Kidney epithelial cell (primary cell): Measurements from ENCODE around the gene HTR1D. TPM values are rescaled to one million over a fixed set of nuclear protein-coding genes. Genes with fewer than 3 reads are reported as not detected.
"Not testable (repeated sequence)": the region's sequence is repeated elsewhere in the genome, so short reads cannot be mapped to it uniquely, and the experiment has no call there.

Source experiments
- DNase-seq: peaks from one replicate; pipeline ENCODE4 v3.0.0-alpha.2; 2010; ENCODE audit warnings: low read depth
- H3K27me3 ChIP-seq: 2 replicates; pipeline ENCODE4 v1.6.0; 2011; ENCODE audit warnings: low read length; ENCODE audit not compliant: control insufficient read depth, insufficient read depth
- H3K36me3 ChIP-seq: 2 replicates; pipeline ENCODE4 v1.5.1; 2011; ENCODE audit warnings: low read length; ENCODE audit not compliant: control insufficient read depth, insufficient read depth
- H3K4me3 ChIP-seq: 2 replicates; pipeline ENCODE4 v1.5.1; 2011; ENCODE audit warnings: low read depth, mild to moderate bottlenecking, control low read depth, low read length
- total RNA-seq: library from RNA; depleted of rRNA; stranded (reverse); fragments of >200 nt; gene quantifications from 2 replicates; pipeline ENCODE4 v1.2.3, GENCODE V29; 2015
- TF ChIP-seq, protein P1 (sequence below): IDR thresholded peaks from 2 replicates; pipeline ENCODE4 v1.5.1; 2011; ENCODE audit warnings: mild to moderate bottlenecking, moderate library complexity, low read length, control low read depth, inconsistent platforms; ENCODE audit not compliant: insufficient read depth, poor library complexity, severe bottlenecking

Gene HTR1D
- total RNA-seq, 1 donor from 2014 or later: 1.6 TPM

- TF ChIP-seq, protein P1, sequence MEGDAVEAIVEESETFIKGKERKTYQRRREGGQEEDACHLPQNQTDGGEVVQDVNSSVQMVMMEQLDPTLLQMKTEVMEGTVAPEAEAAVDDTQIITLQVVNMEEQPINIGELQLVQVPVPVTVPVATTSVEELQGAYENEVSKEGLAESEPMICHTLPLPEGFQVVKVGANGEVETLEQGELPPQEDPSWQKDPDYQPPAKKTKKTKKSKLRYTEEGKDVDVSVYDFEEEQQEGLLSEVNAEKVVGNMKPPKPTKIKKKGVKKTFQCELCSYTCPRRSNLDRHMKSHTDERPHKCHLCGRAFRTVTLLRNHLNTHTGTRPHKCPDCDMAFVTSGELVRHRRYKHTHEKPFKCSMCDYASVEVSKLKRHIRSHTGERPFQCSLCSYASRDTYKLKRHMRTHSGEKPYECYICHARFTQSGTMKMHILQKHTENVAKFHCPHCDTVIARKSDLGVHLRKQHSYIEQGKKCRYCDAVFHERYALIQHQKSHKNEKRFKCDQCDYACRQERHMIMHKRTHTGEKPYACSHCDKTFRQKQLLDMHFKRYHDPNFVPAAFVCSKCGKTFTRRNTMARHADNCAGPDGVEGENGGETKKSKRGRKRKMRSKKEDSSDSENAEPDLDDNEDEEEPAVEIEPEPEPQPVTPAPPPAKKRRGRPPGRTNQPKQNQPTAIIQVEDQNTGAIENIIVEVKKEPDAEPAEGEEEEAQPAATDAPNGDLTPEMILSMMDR: no peak
- Histone ChIP-seq H3K4me3 (no peak overlapping the region), H3K27me3 (no peaks in the 10 kb centered on the region), H3K36me3 (no peaks in the 10 kb centered on the region)
- DNase-seq: peak; percentile 71
Observed at GRCh38 chr1:23194119-23194984, 22.9 kb downstream of the HTR1D start.

DNA sequence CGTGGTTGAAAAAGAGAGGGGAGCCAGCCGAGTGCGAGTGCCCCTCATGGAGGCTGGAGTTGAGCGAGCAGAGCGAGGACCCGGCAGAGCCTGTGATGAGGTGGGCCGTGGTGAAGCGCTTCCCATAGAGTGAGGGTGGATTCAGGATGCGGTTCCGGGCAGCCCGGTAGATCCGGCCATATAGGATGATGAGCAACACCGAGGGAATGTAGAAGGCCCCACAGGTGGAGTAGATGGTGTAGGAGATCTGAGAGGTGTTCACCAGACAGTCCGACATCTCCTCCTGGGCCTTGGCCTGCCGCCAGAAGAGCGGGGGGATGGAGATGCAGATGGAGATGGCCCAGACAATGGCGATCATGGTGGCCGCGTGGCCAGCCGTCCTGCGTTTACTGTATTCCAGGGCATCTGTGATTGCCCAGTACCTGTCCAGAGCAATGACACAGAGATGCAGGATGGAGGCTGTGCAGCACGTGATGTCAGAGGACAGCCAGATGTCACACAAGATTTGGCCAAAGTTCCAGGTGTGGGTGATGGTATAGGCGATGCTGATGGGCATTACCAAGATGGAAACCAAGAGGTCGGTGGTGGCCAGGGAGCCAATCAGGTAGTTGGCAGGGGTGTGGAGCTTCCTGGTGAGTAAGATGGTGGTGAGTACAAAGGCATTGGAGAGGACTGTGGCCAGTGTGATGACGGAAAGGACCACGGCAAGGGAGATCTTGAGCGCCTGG lies 23.7 kb downstream of the HTR1D start:
- no peak for DNase-seq
- Histone ChIP-seq H3K27me3 (no peaks in the 10 kb centered on the region), H3K4me3 (no peak overlapping the region), H3K36me3 (no peaks in the 10 kb centered on the region)
- TF ChIP-seq, protein P1: no peak

DNA sequence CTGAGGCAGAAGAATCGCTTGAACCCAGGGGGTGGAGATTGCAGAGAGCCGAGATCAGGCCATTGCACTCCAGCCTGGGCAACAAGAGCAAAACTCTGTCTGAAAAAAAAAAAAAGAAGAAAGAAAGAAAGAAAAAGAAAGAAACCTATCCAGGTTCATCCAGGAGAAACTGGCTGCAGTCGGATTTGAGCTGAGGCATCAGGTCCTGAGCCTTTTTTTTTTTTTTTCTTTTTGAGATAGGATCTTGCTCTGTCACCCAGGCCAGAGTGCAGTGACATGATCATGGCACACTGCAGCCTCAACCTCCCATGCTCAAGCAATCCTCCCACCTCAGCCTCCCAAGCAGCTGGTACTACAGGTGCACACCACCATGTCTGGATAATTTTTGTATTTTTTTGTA lies 26.1 kb downstream of the HTR1D start:
- no peak for DNase-seq
- Histone ChIP-seq H3K36me3 (no peaks in the 10 kb centered on the region), H3K27me3 (no peaks in the 10 kb centered on the region), H3K4me3 (no peak overlapping the region)
- TF ChIP-seq, protein P1: no peak

GRCh38 chr1:23188936-23189452 lies 28.3 kb downstream of the HTR1D start:
- DNase-seq: peak; percentile 96
- H3K27me3 ChIP-seq: not testable (repeated sequence)

GRCh38 chr1:23188434-23188884 lies 28.8 kb downstream of the HTR1D start:
- TF ChIP-seq, protein P1: no peak
- H3K4me3 ChIP-seq: no peak overlapping the region
- no peaks in the 10 kb centered on the region for H3K36me3 ChIP-seq
- no peaks in the 10 kb centered on the region for H3K27me3 ChIP-seq
- DNase-seq: no peak

More at GRCh38 chr1:23188936-23189452, 28.3 kb downstream of the HTR1D start:
- H3K36me3 ChIP-seq, H3K4me3 ChIP-seq: not testable (repeated sequence)

- no peak for DNase-seq
- Histone ChIP-seq H3K4me3 (no peak overlapping the region), H3K27me3 (peaks cover 2% of the 10 kb centered on the region), H3K36me3 (no peaks in the 10 kb centered on the region)
- TF ChIP-seq, protein P1: no peak
Observed at GRCh38 chr1:23187637-23188036, 29.7 kb downstream of the HTR1D start.
